HG02678 (cell line): ENCODE results near the gene TMSB10.
"Not testable (repeated sequence)": the region's sequence is repeated elsewhere in the genome, so short reads cannot be mapped to it uniquely, and the experiment has no call there.

ENCODE experiments used
- ATAC-seq: cut with Tn5 transposase; IDR thresholded peaks from one replicate; pipeline ENCODE4 v1.9.1; 2021; ENCODE audit warnings: mild to moderate bottlenecking, moderate library complexity; ENCODE audit not compliant: unreplicated experiment

The TMSB10 gene

GRCh38 chr2:84905181-84906107 lies at the start of gene TMSB10:
TSS of gene TMSB10 (plus strand) at chr2:84905656.
- ATAC-seq, result peak; percentile 67

GRCh38 chr2:84855731-84856130 lies 49.7 kb upstream of the TMSB10 start:
- no peak for ATAC-seq

- ATAC-seq, result no peak
Measured at GRCh38 chr2:84856787-84857186, 48.7 kb upstream of the TMSB10 start.

GRCh38 chr2:84857566-84857965 lies 47.9 kb upstream of the TMSB10 start:
- no peak for ATAC-seq

- ATAC-seq, result no peak
Measured at GRCh38 chr2:84858123-84858522, 47.3 kb upstream of the TMSB10 start.

GRCh38 chr2:84858937-84859336 lies 46.5 kb upstream of the TMSB10 start:
- ATAC-seq, result no peak

GRCh38 chr2:84861539-84861938 lies 43.9 kb upstream of the TMSB10 start:
- ATAC-seq, result no peak

GRCh38 chr2:84862006-84862405 lies 43.5 kb upstream of the TMSB10 start:
- no peak for ATAC-seq

GRCh38 chr2:84865181-84865783 lies 40.2 kb upstream of the TMSB10 start:
- ATAC-seq, result peak; percentile 78

GRCh38 chr2:84866122-84866521 lies 39.3 kb upstream of the TMSB10 start:
- no peak for ATAC-seq

- not testable (repeated sequence) for ATAC-seq
Measured at GRCh38 chr2:84868327-84868726, 37.1 kb upstream of the TMSB10 start.

- no peak for ATAC-seq
Measured at GRCh38 chr2:84870306-84870705, 35.1 kb upstream of the TMSB10 start.

GRCh38 chr2:84872691-84873090 lies 32.8 kb upstream of the TMSB10 start:
- not testable (repeated sequence) for ATAC-seq

GRCh38 chr2:84873350-84873749 lies 32.1 kb upstream of the TMSB10 start:
- no peak for ATAC-seq

- no peak for ATAC-seq
Measured at GRCh38 chr2:84874381-84875212, 30.9 kb upstream of the TMSB10 start.

GRCh38 chr2:84875213-84875560 lies 30.3 kb upstream of the TMSB10 start:
- no peak for ATAC-seq

- not testable (repeated sequence) for ATAC-seq
Measured at GRCh38 chr2:84875619-84876018, 29.8 kb upstream of the TMSB10 start.

- no peak for ATAC-seq
Measured at GRCh38 chr2:84876369-84876768, 29.1 kb upstream of the TMSB10 start.

GRCh38 chr2:84878459-84878858 lies 27.0 kb upstream of the TMSB10 start:
- ATAC-seq, result peak; percentile 24

GRCh38 chr2:84878896-84879583 lies 26.4 kb upstream of the TMSB10 start:
- no peak for ATAC-seq
